Lower lobe of right lung (tissue), 2 donors: Measurements from ENCODE around the gene VPS37B. TPM values are rescaled to one million over a fixed set of nuclear protein-coding genes. Genes with fewer than 3 reads are reported as not detected.

Experiments
- ATAC-seq, 2 donors: fragments of 200-7000 bp; cut with Tn5 transposase; one replicate each; pipeline ENCODE4 v1.9.1; 2020 to 2022; ENCODE audit warnings: mild to moderate bottlenecking in 2 of 2, moderate library complexity in 2 of 2
- DNase-seq: peaks from one replicate; pipeline ENCODE4 v3.0.0-alpha.2; 2020
- H3K27ac ChIP-seq: fragments of 200-600 bp; one replicate; pipeline ENCODE4 v1.8.0; 2022
- H3K27me3 ChIP-seq: fragments of 200-600 bp; one replicate; pipeline ENCODE4 v1.8.0; 2022; ENCODE audit warnings: low read depth
- H3K36me3 ChIP-seq: fragments of 200-600 bp; one replicate; pipeline ENCODE4 v1.8.0; 2022; ENCODE audit warnings: mild to moderate bottlenecking
- H3K4me1 ChIP-seq: fragments of 200-600 bp; one replicate; pipeline ENCODE4 v1.8.0; 2022
- H3K4me3 ChIP-seq: fragments of 200-600 bp; one replicate; pipeline ENCODE4 v1.8.0; 2022; ENCODE audit warnings: mild to moderate bottlenecking
- H3K9me3 ChIP-seq: fragments of 200-600 bp; one replicate; pipeline ENCODE4 v1.8.0; 2022
- intact Hi-C: fragments of 100-400 bp; cut with DNase I; formaldehyde crosslinking; loops from one replicate; pipeline ENCODE4 v1.11.0; 2022
- total RNA-seq: library from RNA; stranded (reverse); fragmentation: NEBNext Ultra II Directional; extraction: Animal tissue kit (Norgen Biotek cat#: 25700); gene quantifications from one replicate; pipeline ENCODE4 v1.2.1, GENCODE V29; 2021
- TF ChIP-seq, protein P1 (sequence below): fragments of 200-600 bp; IDR thresholded peaks from one replicate; pipeline ENCODE4 v1.8.0; 2022; ENCODE audit warnings: antibody characterized with exemption, mild to moderate bottlenecking
- donor health status: DM: no; HTN: yes; CAD: no; lungs with severe emphysema.

Gene VPS37B
- total RNA-seq, 1 donor from 2014 or later: 34.5 TPM

DNA sequence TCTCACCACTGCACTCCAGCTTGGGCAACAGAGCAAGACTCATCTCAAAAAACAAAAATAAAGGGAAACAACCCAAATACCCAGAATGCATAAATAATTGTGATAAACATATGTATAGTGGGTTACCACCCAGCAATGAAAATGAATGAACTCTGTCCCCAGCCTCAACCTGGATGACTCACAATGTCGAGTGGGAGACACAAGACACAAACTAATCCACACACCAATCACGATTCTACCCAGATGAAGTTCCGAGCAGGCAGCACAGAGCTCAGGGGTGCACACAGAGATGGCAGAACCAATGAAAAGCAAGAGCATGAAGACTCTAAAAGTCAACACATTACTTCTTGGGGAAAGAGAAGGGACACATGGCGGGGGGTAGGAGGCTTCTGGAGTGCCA lies 43.2 kb upstream of the VPS37B start:
- Histone ChIP-seq H3K9me3 (no peaks in the 10 kb centered on the region), H3K36me3 (peaks cover 4% of the 10 kb centered on the region), H3K4me3 (no peak overlapping the region), H3K27me3 (no peaks in the 10 kb centered on the region), H3K4me1 (peaks cover 20% of the 10 kb centered on the region), H3K27ac (no peak overlapping the region)
- TF ChIP-seq, protein P1, sequence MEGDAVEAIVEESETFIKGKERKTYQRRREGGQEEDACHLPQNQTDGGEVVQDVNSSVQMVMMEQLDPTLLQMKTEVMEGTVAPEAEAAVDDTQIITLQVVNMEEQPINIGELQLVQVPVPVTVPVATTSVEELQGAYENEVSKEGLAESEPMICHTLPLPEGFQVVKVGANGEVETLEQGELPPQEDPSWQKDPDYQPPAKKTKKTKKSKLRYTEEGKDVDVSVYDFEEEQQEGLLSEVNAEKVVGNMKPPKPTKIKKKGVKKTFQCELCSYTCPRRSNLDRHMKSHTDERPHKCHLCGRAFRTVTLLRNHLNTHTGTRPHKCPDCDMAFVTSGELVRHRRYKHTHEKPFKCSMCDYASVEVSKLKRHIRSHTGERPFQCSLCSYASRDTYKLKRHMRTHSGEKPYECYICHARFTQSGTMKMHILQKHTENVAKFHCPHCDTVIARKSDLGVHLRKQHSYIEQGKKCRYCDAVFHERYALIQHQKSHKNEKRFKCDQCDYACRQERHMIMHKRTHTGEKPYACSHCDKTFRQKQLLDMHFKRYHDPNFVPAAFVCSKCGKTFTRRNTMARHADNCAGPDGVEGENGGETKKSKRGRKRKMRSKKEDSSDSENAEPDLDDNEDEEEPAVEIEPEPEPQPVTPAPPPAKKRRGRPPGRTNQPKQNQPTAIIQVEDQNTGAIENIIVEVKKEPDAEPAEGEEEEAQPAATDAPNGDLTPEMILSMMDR: no peak
- no peak for DNase-seq
- intact Hi-C loops: no loop called here
- no peak for ATAC-seq

DNA sequence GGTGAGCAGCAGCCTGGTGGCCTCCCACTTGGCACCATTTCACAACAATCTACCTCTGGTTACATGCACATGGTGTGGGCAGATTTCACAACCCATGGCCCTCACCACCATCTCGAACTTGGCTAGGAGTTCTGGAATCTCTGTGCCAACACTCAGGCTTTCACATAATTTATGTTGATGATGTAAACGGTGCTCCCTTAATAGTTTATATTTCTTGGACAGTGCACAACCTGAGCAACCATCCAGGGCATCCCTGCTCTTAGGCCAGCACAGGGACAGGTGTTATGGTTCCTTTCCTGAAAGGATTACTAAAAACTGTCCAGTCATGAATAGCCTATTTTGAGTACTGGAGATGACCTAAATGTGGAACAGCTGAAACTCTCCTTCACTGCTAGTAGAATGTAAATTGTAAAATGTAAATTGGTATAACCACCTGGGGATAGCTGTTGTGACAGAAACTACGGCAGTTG lies 41.7 kb upstream of the VPS37B start:
- Histone ChIP-seq H3K27ac (no peak overlapping the region), H3K9me3 (no peaks in the 10 kb centered on the region), H3K4me1 (peaks cover 5% of the 10 kb centered on the region), H3K27me3 (no peaks in the 10 kb centered on the region), H3K36me3 (peaks cover 4% of the 10 kb centered on the region), H3K4me3 (no peak overlapping the region)
- TF ChIP-seq, protein P1: no peak
- peak; percentile 20 to 24 for ATAC-seq
- intact Hi-C loops: no loop called here
- DNase-seq: no peak

DNA sequence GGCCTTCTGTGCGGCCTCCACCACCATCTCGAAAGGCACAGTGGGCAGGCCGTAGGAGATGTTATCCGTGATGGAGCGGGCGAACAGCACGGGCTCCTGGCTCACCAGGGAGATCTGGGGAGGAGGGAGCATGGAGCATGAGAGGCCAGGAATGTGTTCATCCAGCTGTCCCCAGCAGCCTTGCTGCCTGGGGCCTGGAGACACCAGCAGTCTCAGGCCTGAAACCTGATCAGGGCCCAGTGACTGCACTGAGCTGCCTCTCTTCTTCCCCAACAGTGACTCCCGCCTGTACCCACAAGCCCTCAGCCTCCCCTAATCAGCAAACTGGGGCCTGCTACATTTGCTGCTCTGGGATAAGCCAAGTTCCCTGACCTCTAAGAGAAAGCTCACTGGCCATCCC lies 39.4 kb upstream of the VPS37B start:
- Histone ChIP-seq H3K27me3 (no peaks in the 10 kb centered on the region), H3K4me3 (no peak overlapping the region), H3K4me1 (no peaks in the 10 kb centered on the region), H3K9me3 (no peaks in the 10 kb centered on the region), H3K27ac (no peak overlapping the region), H3K36me3 (peaks cover 4% of the 10 kb centered on the region)
- TF ChIP-seq, protein P1: no peak
- DNase-seq: no peak
- no peak for ATAC-seq
- intact Hi-C loops: no loop called here

DNA sequence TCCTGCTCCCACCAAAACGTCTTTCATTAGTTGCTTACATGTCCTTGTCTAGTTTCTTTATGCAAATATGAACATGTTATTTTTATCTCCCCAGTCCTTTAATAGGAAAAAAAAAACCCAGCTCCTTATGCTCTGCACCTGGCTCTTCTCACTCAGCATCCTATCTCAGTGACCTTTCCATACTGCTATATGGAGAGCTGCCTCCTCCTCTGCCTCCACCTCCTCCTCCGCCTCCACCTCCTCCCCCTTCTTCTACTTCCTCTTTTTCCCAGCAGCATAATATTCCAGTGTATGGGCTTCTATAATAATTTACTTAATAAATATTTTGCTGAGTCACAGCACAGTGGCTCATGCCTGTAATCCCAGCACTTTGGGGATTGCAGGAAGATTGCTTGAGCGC lies 38.8 kb upstream of the VPS37B start:
- H3K9me3 ChIP-seq: no peaks in the 10 kb centered on the region
- ATAC-seq: no peak
- H3K27ac ChIP-seq: no peak overlapping the region
- H3K4me3 ChIP-seq: no peak overlapping the region
- H3K27me3 ChIP-seq: no peaks in the 10 kb centered on the region
- H3K36me3 ChIP-seq: peaks cover 4% of the 10 kb centered on the region
- H3K4me1 ChIP-seq: no peaks in the 10 kb centered on the region
- TF ChIP-seq, protein P1: no peak
- DNase-seq: no peak
- intact Hi-C loops: no loop called here

DNA sequence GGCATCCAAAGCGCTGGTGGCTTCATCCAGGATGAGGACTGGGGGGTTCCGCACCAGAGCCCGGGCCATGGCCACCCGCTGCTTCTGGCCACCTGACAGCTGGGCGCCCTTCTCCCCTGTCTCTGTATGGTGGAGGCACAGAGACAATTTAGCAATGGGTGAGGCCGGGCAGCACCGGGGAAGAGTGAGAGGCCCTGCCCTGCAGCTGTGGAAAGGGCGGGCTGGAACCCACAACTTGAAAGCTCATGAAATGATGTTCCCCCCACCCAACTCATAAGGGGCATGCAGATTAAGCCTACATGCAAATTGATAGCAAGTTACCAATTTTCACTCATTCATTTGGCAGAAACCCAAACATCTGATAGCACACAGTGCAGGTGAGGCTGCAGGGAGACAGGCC lies 36.3 kb upstream of the VPS37B start:
- intact Hi-C loops: no loop called here
- Histone ChIP-seq H3K36me3 (peaks cover 4% of the 10 kb centered on the region), H3K4me3 (no peak overlapping the region), H3K27me3 (no peaks in the 10 kb centered on the region), H3K4me1 (no peaks in the 10 kb centered on the region), H3K9me3 (no peaks in the 10 kb centered on the region), H3K27ac (no peak overlapping the region)
- ATAC-seq (no peak), DNase-seq (no peak)
- TF ChIP-seq, protein P1: no peak

DNA sequence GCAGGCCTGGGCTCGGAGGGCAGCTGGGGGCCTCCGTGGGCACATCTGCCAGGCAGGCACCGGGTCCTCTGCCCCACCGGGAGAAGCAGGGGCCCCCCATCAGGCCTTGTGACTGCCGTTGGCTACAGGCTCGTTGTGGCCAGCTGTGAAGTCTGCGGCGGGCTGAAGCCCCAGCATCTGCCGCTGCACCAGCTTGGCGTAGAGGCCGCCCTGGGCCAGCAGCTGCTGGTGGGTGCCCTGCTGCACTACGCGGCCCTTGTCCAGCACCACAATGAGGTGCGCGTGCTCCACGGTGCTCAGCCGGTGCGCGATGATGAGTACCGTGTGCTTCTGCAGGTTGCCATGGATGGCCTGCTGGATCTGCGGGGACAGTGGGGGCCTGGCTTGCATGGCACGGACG lies 33.9 kb upstream of the VPS37B start:
- Histone ChIP-seq H3K4me3 (no peak overlapping the region), H3K4me1 (no peaks in the 10 kb centered on the region), H3K27me3 (no peaks in the 10 kb centered on the region), H3K27ac (no peak overlapping the region), H3K9me3 (no peaks in the 10 kb centered on the region), H3K36me3 (no peaks in the 10 kb centered on the region)
- intact Hi-C loops: no loop called here
- ATAC-seq (peak in 1 of 2 donors; percentile 38), DNase-seq (no peak)
- TF ChIP-seq, protein P1: no peak
